ENCODE measurements around the gene PTPN14.
"Not testable (repeated sequence)": the region's sequence is repeated elsewhere in the genome, so short reads cannot be mapped to it uniquely, and the experiment has no call there.

PTPN14 gene

DNA sequence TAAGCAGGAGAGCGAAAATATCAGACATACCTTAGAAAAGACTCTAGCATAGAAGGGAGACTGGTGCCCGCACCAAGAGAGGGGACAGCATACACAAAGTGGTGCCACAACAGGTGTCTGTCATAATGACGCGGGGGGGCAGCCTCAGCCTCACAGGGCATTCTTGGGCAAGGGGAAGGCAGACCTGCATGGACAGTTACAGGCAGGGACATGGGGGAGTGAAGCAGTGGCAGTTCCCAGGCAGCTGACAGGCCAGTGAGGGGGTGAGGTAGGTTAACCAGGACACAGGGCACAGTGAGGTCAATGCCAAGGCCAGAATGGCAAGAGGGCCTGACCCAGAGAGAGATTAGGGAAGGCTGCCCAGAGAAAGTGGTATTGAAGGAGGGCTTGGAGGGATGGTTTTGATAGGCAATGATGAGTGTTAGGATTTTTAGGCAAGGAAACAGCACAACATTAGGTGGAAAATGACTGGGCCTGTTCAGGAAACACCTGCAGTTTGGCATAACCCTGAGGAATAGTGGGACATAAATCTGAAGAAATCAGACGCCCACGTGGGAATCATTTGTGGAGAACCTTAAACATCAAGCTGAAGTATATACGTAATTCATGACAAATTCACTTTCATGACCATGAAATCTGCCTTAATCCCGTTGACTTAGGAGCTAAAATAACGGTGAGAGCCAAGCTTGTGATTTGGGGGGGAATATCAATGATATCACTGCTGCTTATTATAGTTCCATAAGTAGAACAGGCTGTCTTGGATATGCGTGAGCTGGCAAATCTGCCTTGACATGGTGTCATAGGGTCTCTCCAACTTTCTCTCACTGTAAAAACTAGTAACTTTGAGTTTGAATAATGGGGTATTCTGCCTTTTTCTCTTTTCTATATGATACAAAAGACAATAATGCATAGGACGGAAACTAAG lies 8.9 kb downstream of the PTPN14 start:
- in situ Hi-C loops (cut with MboI; ENCODE audit: low sequenced_read_pairs): no loop called here
- Histone ChIP-seq H3K4me1 (peaks cover 31% of the 10 kb centered on the region), H3K4me3 (no peak overlapping the region), H3K27me3 (ENCODE audit: low read depth) (no peaks in the 10 kb centered on the region), H3K36me3 (replicated peaks) (no peaks in the 10 kb centered on the region), H3K9me3 (no peaks in the 10 kb centered on the region)
- DNase-seq (ENCODE audit: low spot score in 2 of 2): no peak

DNA sequence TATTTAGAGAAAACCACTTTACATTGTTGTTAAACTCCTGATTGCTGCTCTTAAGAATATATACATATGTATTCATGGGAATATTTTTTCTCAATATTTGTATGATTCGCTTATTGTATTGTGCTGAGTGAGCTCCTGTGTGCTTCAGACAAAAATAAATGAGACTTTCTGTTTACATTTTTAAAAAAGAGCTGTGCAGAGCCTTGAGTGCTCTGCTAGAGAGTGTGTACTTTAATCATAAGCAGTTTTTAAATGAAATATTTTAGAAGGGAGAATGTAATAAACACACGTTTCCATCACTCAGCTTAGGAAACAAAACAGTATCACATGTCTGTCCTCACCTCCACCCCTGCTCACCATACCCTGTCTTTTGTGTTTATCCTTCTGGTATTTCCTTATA lies 9.7 kb downstream of the PTPN14 start:
- in situ Hi-C loops (cut with MboI; ENCODE audit: low sequenced_read_pairs): no loop called here

DNA sequence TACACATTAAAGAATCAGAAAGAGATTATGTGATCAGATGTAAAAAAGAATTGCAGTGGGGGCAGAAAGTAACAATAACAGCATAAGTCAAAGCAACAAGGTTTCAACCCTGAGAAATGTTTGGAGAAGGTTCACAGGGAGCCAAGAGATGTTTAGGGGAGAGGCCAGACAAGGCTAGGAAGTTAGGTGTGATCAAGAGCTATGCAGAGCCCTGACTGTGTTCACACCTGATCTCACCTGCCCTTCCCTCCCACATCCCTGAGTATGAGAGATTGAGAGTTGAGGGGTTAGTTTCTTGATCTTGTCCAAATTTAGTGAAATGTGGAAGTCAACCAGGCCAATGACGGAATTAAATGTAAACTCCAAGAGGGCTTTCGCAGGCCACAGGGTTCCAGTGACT lies 10.2 kb downstream of the PTPN14 start:
- in situ Hi-C loops (cut with MboI; ENCODE audit: low sequenced_read_pairs): no loop called here
- Histone ChIP-seq H3K4me1 (peaks cover 34% of the 10 kb centered on the region), H3K36me3 (replicated peaks) (no peaks in the 10 kb centered on the region), H3K4me3 (no peak overlapping the region), H3K27me3 (ENCODE audit: low read depth) (no peaks in the 10 kb centered on the region), H3K9me3 (no peaks in the 10 kb centered on the region)
- DNase-seq (ENCODE audit: low spot score in 2 of 2): no peak

More for the DNA sequence above, 9.7 kb downstream of the PTPN14 start:
- Histone ChIP-seq H3K27me3 (ENCODE audit: low read depth) (no peaks in the 10 kb centered on the region), H3K4me3 (no peak overlapping the region), H3K36me3 (replicated peaks) (no peaks in the 10 kb centered on the region), H3K9me3 (no peaks in the 10 kb centered on the region), H3K4me1 (peaks cover 34% of the 10 kb centered on the region)
- DNase-seq (ENCODE audit: low spot score in 2 of 2): no peak

DNA sequence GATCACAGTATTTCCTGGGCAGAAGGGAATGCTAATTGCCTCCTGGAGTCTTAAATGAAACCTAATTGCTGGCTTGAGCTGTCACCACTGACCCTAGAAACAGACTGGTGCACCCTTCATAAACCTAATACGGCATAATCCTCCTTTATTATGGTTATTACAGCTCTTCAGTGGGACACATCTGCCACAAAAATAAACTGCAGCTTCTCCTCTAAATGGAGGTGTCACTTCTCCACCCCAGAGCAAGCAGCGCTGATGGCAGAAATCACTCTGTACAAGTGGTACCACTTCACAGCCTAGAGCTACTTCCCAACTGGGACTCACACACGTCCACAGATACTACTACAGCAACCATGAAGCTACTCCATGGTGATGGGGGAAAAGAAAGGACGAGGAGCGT lies 11.1 kb downstream of the PTPN14 start:
- Histone ChIP-seq H3K36me3 (replicated peaks) (no peaks in the 10 kb centered on the region), H3K27me3 (ENCODE audit: low read depth) (no peaks in the 10 kb centered on the region), H3K9me3 (no peaks in the 10 kb centered on the region), H3K4me1 (peaks cover 33% of the 10 kb centered on the region), H3K4me3 (no peak overlapping the region)
- in situ Hi-C loops (cut with MboI; ENCODE audit: low sequenced_read_pairs): no loop called here
- peak; percentile 54 to 84 for DNase-seq (ENCODE audit: low spot score in 2 of 2)

DNA sequence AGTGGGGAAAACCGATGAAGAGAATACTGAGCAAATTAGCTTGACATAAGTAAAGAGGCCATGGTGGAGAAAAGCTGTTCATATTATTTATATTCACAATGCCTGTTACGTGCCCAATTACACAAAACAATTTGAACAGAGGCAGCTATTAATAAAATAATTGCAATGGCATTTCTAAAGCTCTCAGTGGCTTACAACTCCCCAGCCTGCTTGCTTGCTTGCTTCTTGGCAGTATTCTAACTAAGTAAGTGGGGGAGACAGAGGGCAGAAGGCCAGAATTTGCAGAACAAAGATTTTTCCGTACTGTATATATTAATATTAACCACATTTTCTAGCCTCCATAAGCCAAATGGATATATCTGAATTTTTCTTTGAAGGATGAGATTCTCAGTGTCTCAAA lies 12.9 kb downstream of the PTPN14 start:
- H3K4me3 ChIP-seq: no peak overlapping the region
- H3K27me3 ChIP-seq (ENCODE audit: low read depth): no peaks in the 10 kb centered on the region
- no peaks in the 10 kb centered on the region for H3K9me3 ChIP-seq
- H3K4me1 ChIP-seq: peaks cover 29% of the 10 kb centered on the region
- in situ Hi-C loops (cut with MboI; ENCODE audit: low sequenced_read_pairs): no loop called here
- no peaks in the 10 kb centered on the region for H3K36me3 ChIP-seq (replicated peaks)
- DNase-seq (ENCODE audit: low spot score in 2 of 2): no peak

GRCh38 chr1:214537872-214538473 lies 13.4 kb downstream of the PTPN14 start:
- in situ Hi-C loops (cut with MboI; ENCODE audit: low sequenced_read_pairs): no loop called here
- Histone ChIP-seq H3K4me1 (peaks cover 29% of the 10 kb centered on the region), H3K27me3 (ENCODE audit: low read depth) (no peaks in the 10 kb centered on the region), H3K9me3 (no peaks in the 10 kb centered on the region), H3K36me3 (replicated peaks) (no peaks in the 10 kb centered on the region), H3K4me3 (no peak overlapping the region)
- DNase-seq (ENCODE audit: low spot score in 2 of 2): no peak

GRCh38 chr1:214537219-214537618 lies 14.2 kb downstream of the PTPN14 start:
- no peaks in the 10 kb centered on the region for H3K9me3 ChIP-seq
- H3K27me3 ChIP-seq (ENCODE audit: low read depth): no peaks in the 10 kb centered on the region
- in situ Hi-C loops (cut with MboI; ENCODE audit: low sequenced_read_pairs): no loop called here
- H3K36me3 ChIP-seq (replicated peaks): no peaks in the 10 kb centered on the region
- peaks cover 29% of the 10 kb centered on the region for H3K4me1 ChIP-seq
- H3K4me3 ChIP-seq: no peak overlapping the region
- no peak for DNase-seq (ENCODE audit: low spot score in 2 of 2)

DNA sequence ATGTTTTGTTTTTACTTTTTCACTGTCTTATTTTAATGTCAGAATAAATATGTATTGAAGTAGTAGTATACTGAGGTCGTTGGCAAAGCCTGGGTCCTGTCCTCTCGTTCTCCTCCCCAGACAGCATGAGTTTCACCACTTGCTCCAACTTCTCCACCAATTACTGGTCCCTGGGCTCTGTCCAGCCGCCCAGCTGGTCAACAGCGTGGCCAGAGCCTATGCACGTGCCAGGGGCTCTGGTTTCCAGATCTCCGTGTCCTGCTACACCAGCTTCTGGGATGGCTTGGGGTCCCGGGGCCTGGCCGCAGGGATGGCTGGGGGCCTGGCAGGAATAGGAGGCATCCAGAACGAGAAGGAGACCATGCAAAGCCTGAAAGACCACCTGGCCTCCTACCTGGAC lies 19.3 kb downstream of the PTPN14 start:
- H3K4me1 ChIP-seq: no peaks in the 10 kb centered on the region
- in situ Hi-C loops (cut with MboI; ENCODE audit: low sequenced_read_pairs): no loop called here
- no peaks in the 10 kb centered on the region for H3K36me3 ChIP-seq (replicated peaks)
- H3K27me3 ChIP-seq (ENCODE audit: low read depth): no peaks in the 10 kb centered on the region
- no peak overlapping the region for H3K4me3 ChIP-seq
- H3K9me3 ChIP-seq: no peaks in the 10 kb centered on the region
- DNase-seq (ENCODE audit: low spot score in 2 of 2): no peak

DNA sequence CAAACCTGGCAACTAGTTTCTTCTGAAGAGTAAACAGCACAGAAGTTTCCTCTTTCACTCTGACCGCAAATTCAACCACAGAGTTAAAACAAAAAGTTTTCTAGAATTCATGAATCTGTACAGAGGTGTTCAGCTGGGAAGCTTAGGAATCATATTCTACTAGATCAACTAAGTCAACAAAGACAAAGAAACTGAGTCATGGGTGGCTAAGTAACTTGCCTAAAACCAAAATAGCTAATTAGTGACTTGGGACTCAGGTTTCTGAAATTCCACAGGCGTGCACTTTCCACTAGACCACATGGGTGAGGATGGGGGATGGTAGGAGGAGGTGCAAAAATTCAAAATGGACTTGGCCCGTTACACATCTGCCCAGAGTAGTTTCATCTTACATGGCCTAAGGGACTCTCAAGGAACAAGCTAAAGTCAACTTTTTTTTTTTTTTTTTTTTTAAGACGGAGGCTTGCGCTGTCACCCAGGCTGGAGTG lies 25.8 kb downstream of the PTPN14 start:
- in situ Hi-C loops (cut with MboI; ENCODE audit: low sequenced_read_pairs): no loop called here
- Histone ChIP-seq H3K4me3 (no peak overlapping the region), H3K36me3 (replicated peaks) (no peaks in the 10 kb centered on the region), H3K27me3 (ENCODE audit: low read depth) (no peaks in the 10 kb centered on the region), H3K4me1 (no peaks in the 10 kb centered on the region), H3K9me3 (no peaks in the 10 kb centered on the region)
- no peak for DNase-seq (ENCODE audit: low spot score in 2 of 2)

- H3K27me3 ChIP-seq (ENCODE audit: low read depth): no peaks in the 10 kb centered on the region
- no peaks in the 10 kb centered on the region for H3K9me3 ChIP-seq
- no peak overlapping the region for H3K4me3 ChIP-seq
- in situ Hi-C loops (cut with MboI; ENCODE audit: low sequenced_read_pairs): no loop called here
- H3K36me3 ChIP-seq (replicated peaks): no peaks in the 10 kb centered on the region
- DNase-seq (ENCODE audit: low spot score in 2 of 2): no peak
- no peaks in the 10 kb centered on the region for H3K4me1 ChIP-seq
Measured at GRCh38 chr1:214524824-214525223, 26.6 kb downstream of the PTPN14 start.

- no peaks in the 10 kb centered on the region for H3K4me1 ChIP-seq
- no peak for DNase-seq (ENCODE audit: low spot score in 2 of 2)
- in situ Hi-C loops (cut with MboI; ENCODE audit: low sequenced_read_pairs): no loop called here
Measured at GRCh38 chr1:214523124-214523824, 28.1 kb downstream of the PTPN14 start.

GRCh38 chr1:214521458-214521857 lies 29.9 kb downstream of the PTPN14 start:
- H3K27me3 ChIP-seq (ENCODE audit: low read depth); H3K9me3 ChIP-seq; in situ Hi-C loops (cut with MboI; ENCODE audit: low sequenced_read_pairs); H3K36me3 ChIP-seq (replicated peaks); H3K4me1 ChIP-seq; DNase-seq (ENCODE audit: low spot score in 2 of 2); H3K4me3 ChIP-seq: not testable (repeated sequence)

More at GRCh38 chr1:214523124-214523824, 28.1 kb downstream of the PTPN14 start:
- Histone ChIP-seq H3K4me3 (no peak overlapping the region), H3K9me3 (no peaks in the 10 kb centered on the region), H3K27me3 (ENCODE audit: low read depth) (no peaks in the 10 kb centered on the region), H3K36me3 (replicated peaks) (no peaks in the 10 kb centered on the region)

DNA sequence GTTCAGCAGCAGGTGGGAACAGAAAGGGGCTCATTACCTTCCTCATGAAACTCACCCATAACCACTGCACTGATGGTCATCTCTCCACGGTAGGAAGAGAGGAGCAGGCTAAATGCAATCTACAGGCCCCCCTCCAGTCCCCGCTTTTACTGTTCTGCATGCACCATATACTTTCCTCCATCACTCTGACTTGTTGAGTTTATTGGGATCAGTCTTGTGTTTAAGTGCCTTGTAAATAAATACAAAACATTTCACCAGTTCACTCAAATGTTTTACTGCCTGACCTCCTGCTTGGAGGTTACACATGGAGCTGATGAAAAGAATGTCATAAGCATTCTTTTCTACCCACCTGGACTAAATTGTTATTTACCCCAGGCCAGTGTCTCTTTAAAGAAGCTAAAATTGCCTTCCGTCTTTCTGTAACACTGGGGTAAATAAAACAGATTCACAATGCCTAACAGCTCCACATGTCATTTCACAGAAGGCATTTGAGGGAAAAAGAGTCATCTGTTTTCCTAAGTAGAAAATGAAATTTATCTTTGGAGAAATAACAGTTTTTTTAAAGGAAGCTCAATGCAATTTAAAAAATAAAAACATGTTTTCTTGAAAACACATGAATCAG lies 30.7 kb downstream of the PTPN14 start:
- Histone ChIP-seq H3K36me3 (replicated peaks) (no peaks in the 10 kb centered on the region), H3K27me3 (ENCODE audit: low read depth) (no peaks in the 10 kb centered on the region), H3K4me3 (no peak overlapping the region), H3K4me1 (no peaks in the 10 kb centered on the region), H3K9me3 (no peaks in the 10 kb centered on the region)
- in situ Hi-C loops (cut with MboI; ENCODE audit: low sequenced_read_pairs): no loop called here
- DNase-seq (ENCODE audit: low spot score in 2 of 2): peak in 1 of 2 experiments; percentile 4

Data from HAP-1 (cell line).